Hepatocyte (in vitro differentiated cells): ENCODE results near the gene CALHM6. TPM values are rescaled to one million over a fixed set of nuclear protein-coding genes. Genes with fewer than 3 reads are reported as not detected.

Experiments
- DNase-seq: peaks from one replicate; pipeline ENCODE4 v3.0.0-alpha.2; 2016; ENCODE audit warnings: low spot score
- H2AFZ ChIP-seq: fragments of 200-600 bp; sonication (generic); 2 replicates; pipeline ENCODE4 v1.6.0; 2016; ENCODE audit warnings: antibody characterized with exemption, mild to moderate bottlenecking
- H3K27ac ChIP-seq: fragments of 200-600 bp; sonication (generic); 2 replicates; pipeline ENCODE4 v1.5.1; 2016; ENCODE audit warnings: mild to moderate bottlenecking
- H3K27me3 ChIP-seq: fragments of 200-600 bp; sonication (generic); 2 replicates; pipeline ENCODE4 v1.6.1; 2016
- H3K36me3 ChIP-seq: fragments of 200-600 bp; sonication (generic); replicated peaks from 2 replicates; pipeline ENCODE4 v1.5.1; 2016; ENCODE audit warnings: low read depth; ENCODE audit not compliant: insufficient read depth
- H3K4me1 ChIP-seq: fragments of 200-600 bp; sonication (generic); 2 replicates; pipeline ENCODE4 v1.5.1; 2016; ENCODE audit warnings: mild to moderate bottlenecking, moderate library complexity; ENCODE audit not compliant: insufficient read depth
- H3K4me2 ChIP-seq: fragments of 200-600 bp; sonication (generic); 2 replicates; pipeline ENCODE4 v1.6.0; 2016
- H3K4me3 ChIP-seq: fragments of 200-600 bp; sonication (generic); 2 replicates; pipeline ENCODE4 v1.5.1; 2016; ENCODE audit warnings: mild to moderate bottlenecking
- H3K79me2 ChIP-seq: fragments of 200-600 bp; sonication (generic); 2 replicates; pipeline ENCODE4 v1.6.0; 2017; ENCODE audit warnings: mild to moderate bottlenecking
- H3K9me2 ChIP-seq: fragments of 200-600 bp; sonication (generic); replicated peaks from 2 replicates; pipeline ENCODE4 v1.6.0; 2017; ENCODE audit warnings: mild to moderate bottlenecking; ENCODE audit not compliant: insufficient read depth
- H3K9me3 ChIP-seq: fragments of 200-600 bp; sonication (generic); 2 replicates; pipeline ENCODE4 v1.5.1; 2016; ENCODE audit warnings: low read depth, mild to moderate bottlenecking
- H4K20me1 ChIP-seq: fragments of 200-600 bp; sonication (generic); 2 replicates; pipeline ENCODE4 v1.6.0; 2016; ENCODE audit warnings: mild to moderate bottlenecking; ENCODE audit not compliant: insufficient read depth, poor library complexity, severe bottlenecking
- EZH2 ChIP-seq: fragments of 200-600 bp; sonication (generic); IDR thresholded peaks from 2 replicates; pipeline ENCODE4 v1.6.1; 2016; ENCODE audit warnings: antibody characterized with exemption, mild to moderate bottlenecking, borderline replicate concordance
- EZH2phosphoT487 ChIP-seq: fragments of 200-600 bp; sonication (generic); IDR thresholded peaks from one replicate; pipeline ENCODE4 v1.6.1; 2018; ENCODE audit warnings: antibody characterized with exemption, mild to moderate bottlenecking, low read depth, moderate library complexity; ENCODE audit not compliant: unreplicated experiment, severe bottlenecking
- WGBS: methylation state at CpG from one replicate; pipeline ENCODE4 v1.1.6; 2016; ENCODE audit warnings: low lambda C conversion rate; ENCODE audit errors: missing lambda C conversion rate; 5-methylcytosine and 5-hydroxymethylcytosine counted together
- polyA plus RNA-seq: library from polyadenylated mRNA; unstranded; fragments of >200 nt; fragmentation: Nextera tagmentation; extraction: Ambion mirVana; gene quantifications from 2 replicates; pipeline ENCODE4 v1.2.1, GENCODE V29; 2016
- total RNA-seq: library from RNA; depleted of rRNA; stranded (reverse); fragments of >200 nt; gene quantifications from 2 replicates; pipeline ENCODE4 v1.2.3, GENCODE V29; 2014
- TF ChIP-seq, protein P1 (sequence below): fragments of 200-600 bp; sonication (generic); IDR thresholded peaks from 2 replicates; pipeline ENCODE4 v1.5.1; 2016; ENCODE audit warnings: antibody characterized with exemption, mild to moderate bottlenecking; ENCODE audit not compliant: poor library complexity

Gene CALHM6
- total and polyA plus RNA-seq, 2 experiments from 2014 or later, result 0.50 to 0.83 TPM

DNA sequence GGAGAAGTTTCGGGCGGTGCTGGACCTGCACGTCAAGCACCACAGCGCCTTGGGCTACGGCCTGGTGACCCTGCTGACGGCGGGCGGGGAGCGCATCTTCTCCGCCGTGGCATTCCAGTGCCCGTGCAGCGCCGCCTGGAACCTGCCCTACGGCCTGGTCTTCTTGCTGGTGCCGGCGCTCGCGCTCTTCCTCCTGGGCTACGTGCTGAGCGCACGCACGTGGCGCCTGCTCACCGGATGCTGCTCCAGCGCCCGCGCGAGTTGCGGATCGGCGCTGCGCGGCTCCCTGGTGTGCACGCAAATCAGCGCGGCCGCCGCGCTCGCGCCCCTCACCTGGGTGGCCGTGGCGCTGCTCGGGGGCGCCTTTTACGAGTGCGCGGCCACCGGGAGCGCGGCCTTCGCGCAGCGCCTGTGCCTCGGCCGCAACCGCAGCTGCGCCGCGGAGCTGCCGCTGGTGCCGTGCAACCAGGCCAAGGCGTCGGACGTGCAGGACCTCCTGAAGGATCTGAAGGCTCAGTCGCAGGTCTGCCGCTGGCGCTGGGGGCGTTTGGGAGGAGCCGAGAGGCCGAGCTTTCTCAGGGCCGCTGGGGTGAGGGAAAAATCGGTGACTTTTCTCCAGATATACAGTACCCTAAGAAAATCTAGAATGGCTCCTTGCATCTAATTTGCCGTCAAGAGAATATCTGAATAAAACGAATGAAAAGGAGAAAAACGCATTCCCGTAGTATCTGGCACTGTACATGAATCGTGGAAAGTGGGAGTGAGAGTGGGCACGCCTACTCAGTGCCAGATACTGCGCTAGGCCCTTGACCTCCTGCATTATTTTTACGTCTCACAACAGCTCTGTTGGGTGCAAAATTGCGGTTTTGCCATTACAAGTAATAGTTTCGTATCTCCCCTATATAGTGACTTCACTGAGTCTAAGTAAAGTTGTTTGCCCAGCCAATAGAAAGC, 1.0 kb downstream of the CALHM6 start:
- peaks cover 5% of the 10 kb centered on the region for H3K4me1 ChIP-seq
- TF ChIP-seq EZH2phosphoT487 (no peak), EZH2 (no peak)
- TF ChIP-seq, protein P1, sequence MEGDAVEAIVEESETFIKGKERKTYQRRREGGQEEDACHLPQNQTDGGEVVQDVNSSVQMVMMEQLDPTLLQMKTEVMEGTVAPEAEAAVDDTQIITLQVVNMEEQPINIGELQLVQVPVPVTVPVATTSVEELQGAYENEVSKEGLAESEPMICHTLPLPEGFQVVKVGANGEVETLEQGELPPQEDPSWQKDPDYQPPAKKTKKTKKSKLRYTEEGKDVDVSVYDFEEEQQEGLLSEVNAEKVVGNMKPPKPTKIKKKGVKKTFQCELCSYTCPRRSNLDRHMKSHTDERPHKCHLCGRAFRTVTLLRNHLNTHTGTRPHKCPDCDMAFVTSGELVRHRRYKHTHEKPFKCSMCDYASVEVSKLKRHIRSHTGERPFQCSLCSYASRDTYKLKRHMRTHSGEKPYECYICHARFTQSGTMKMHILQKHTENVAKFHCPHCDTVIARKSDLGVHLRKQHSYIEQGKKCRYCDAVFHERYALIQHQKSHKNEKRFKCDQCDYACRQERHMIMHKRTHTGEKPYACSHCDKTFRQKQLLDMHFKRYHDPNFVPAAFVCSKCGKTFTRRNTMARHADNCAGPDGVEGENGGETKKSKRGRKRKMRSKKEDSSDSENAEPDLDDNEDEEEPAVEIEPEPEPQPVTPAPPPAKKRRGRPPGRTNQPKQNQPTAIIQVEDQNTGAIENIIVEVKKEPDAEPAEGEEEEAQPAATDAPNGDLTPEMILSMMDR, result no peak
- no peaks in the 10 kb centered on the region for H3K9me2 ChIP-seq
- H2AFZ ChIP-seq, result peak overlapping the region; percentile 69
- no peaks in the 10 kb centered on the region for H3K79me2 ChIP-seq
- 11% methylated on average over 82 of the region's 84 CpGs for WGBS
- peak overlapping the region; percentile 17 for H3K4me3 ChIP-seq
- H3K4me2 ChIP-seq, result peak overlapping the region; percentile 95
- H3K36me3 ChIP-seq, result no peaks in the 10 kb centered on the region
- DNase-seq, result peak; percentile 59
- no peaks in the 10 kb centered on the region for H3K9me3 ChIP-seq
- H3K27ac ChIP-seq, result no peak overlapping the region
- H4K20me1 ChIP-seq, result no peaks in the 10 kb centered on the region
- peaks cover 35% of the 10 kb centered on the region for H3K27me3 ChIP-seq

DNA sequence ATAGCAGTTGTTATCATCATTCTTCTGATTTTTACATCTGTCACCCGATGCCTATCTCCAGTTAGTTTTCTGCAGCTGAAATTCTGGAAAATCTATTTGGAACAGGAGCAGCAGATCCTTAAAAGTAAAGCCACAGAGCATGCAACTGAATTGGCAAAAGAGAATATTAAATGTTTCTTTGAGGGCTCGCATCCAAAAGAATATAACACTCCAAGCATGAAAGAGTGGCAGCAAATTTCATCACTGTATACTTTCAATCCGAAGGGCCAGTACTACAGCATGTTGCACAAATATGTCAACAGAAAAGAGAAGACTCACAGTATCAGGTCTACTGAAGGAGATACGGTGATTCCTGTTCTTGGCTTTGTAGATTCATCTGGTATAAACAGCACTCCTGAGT, 2.1 kb downstream of the CALHM6 start:
- Histone ChIP-seq H3K4me2 (no peak overlapping the region), H4K20me1 (no peaks in the 10 kb centered on the region), H3K27me3 (peaks cover 35% of the 10 kb centered on the region), H3K27ac (no peak overlapping the region), H3K9me2 (no peaks in the 10 kb centered on the region), H2AFZ (no peak overlapping the region), H3K9me3 (no peaks in the 10 kb centered on the region), H3K4me1 (peaks cover 5% of the 10 kb centered on the region), H3K79me2 (no peaks in the 10 kb centered on the region), H3K36me3 (no peaks in the 10 kb centered on the region), H3K4me3 (no peak overlapping the region)
- WGBS, result 92% methylated on average over 4 of the region's 4 CpGs
- DNase-seq, result no peak
- TF ChIP-seq, protein P1, result no peak
- TF ChIP-seq EZH2, result no peak
- no peak for TF ChIP-seq EZH2phosphoT487

DNA sequence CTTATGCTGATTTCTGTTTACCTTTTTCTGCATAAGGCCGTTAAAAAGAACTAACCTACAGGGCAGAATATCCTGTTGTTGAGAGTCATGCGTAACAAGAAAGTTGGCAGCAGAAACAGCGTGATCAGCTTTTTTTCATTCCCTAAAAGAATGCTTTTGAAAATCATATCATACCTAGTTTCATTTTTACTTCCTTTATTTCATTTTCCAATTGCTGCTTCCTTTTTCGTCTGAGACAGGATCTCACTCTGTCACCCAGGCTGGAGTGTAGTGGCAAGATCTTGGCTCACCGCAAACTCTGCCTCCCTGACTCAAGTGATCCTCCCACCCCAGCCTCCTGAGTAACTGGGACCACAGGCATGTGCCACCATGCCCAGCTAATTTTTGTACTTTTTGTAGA, 4.1 kb downstream of the CALHM6 start:
- Histone ChIP-seq H3K79me2 (no peaks in the 10 kb centered on the region), H3K9me2 (no peaks in the 10 kb centered on the region), H4K20me1 (no peaks in the 10 kb centered on the region), H3K4me3 (no peak overlapping the region), H3K4me2 (no peak overlapping the region), H3K9me3 (no peaks in the 10 kb centered on the region), H3K27me3 (peaks cover 29% of the 10 kb centered on the region), H3K4me1 (peaks cover 5% of the 10 kb centered on the region), H3K36me3 (no peaks in the 10 kb centered on the region), H2AFZ (no peak overlapping the region), H3K27ac (no peak overlapping the region)
- no peak for DNase-seq
- 92% methylated on average over 5 of the region's 5 CpGs for WGBS
- TF ChIP-seq EZH2phosphoT487 (no peak), EZH2 (no peak)
- TF ChIP-seq, protein P1, result no peak
